GM19099 (cell line): ENCODE results near the gene RBP3.

Experiments used
- POLR2A ChIP-seq: IDR thresholded peaks from 3 replicates; pipeline ENCODE4 v1.6.1; 2011; ENCODE audit warnings: low read depth; ENCODE audit not compliant: insufficient read length; ENCODE audit errors: extremely low read depth

Gene RBP3

DNA sequence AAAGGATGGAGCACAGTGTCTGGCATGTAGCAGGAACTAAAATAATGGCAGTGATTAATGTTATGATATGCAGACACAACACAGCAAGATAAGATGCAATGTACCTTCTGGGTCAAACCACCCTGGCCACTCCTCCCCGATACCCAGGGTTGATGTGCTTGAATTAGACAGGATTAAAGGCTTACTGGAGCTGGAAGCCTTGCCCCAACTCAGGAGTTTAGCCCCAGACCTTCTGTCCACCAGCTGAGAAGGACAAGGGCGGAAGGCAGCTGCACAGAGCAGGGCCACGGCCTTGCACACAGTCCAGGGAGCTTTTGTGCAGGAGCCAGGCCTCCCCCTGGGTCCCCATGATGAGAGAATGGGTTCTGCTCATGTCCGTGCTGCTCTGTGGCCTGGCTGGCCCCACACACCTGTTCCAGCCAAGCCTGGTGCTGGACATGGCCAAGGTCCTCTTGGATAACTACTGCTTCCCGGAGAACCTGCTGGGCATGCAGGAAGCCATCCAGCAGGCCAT lies at the start of gene RBP3:
Gene RBP3 (plus strand): TSS at position 226 of the 514 bp plus-strand sequence. CDS start 122 bp downstream, at position 348.
- TF ChIP-seq POLR2A, result no peak

GRCh38 chr10:47298715-47299114 lies 49.4 kb upstream of the RBP3 start:
- no peak for TF ChIP-seq POLR2A

DNA sequence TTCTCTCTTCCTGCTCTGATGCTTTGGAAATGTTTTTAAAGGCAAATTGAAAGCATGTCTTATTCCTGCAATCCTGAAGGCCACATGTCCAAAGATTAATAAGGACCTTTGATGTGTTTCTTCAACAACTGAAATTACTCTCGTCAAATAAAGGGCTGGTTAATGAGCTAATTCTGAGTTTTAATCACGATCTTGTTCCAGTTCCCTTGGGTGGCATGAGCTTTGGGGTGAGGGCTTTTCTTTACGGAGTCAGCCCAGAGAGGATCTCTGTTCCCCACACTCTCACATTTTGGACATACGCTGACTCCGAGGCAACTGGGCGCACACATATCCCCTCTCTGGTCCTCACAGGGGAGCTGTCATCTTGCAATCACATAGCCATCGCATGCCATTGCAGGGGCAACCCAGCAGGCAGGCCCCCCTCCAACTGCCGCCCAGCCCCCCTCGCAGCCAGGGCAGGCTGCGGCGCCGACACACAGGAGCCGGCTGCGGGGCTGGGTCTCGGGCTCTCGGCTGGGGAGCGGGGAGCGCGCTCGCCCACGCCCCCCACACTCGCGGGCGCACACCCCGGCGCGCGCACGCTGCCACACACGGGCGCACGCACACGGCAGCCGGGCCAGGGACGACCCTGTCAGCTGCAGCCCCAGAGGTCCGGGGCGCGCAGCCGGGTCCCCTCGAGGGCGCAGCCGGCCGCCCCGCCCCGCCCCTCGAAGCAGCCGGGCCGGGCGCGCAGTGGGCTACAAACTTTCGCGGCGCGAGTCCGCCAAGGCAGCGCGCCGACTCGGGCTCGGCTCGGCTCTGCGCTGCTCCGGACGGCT lies 48.3 kb upstream of the RBP3 start, which contains the start of gene GDF10:
Gene GDF10 (plus strand): TSS at position 587 of the 818 bp plus-strand sequence. CDS start 455 bp downstream, outside the sequence.
- TF ChIP-seq POLR2A, result no peak

- TF ChIP-seq POLR2A, result no peak
Measured at GRCh38 chr10:47300429-47300931, 47.7 kb upstream of the RBP3 start.

DNA sequence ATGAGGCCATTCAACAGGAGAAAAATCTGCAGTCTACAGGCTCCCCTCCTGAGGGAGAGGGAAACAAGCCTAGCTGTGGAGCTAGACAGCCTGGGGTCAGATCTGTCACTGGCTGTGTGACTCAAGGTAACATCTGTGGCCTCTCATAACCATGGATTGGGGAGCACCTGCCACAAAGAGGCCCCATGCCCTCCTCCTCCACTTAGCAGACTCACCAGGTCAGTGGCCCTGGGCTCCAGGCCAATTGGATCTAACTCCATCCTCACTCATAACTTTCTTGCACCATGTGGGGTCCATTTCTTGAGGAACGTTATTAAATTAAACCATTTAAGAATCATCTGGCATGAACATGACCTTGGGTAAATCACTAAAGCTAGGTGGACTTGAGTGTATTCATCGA lies 46.3 kb upstream of the RBP3 start:
- no peak for TF ChIP-seq POLR2A

DNA sequence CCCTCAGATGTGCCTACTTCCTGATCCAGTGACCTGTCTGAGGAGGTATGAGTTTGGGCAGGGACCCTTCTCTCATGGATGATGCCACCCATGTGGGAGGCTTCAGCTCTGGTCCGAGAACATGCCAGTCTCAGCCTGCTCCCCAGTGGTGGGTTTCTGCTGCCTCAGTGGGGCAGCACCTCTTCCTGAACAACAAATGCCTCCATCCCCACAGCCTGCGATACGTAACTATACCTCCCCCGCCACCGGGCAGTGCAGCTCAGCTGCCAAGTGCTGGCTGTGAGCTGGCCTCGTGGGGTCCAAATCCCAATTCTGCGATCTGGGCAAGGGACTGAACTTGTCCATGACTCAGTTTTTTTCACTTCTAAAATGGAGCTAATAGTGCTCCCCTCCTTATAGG lies 45.1 kb upstream of the RBP3 start:
- TF ChIP-seq POLR2A, result no peak

GRCh38 chr10:47303866-47304265 lies 44.3 kb upstream of the RBP3 start:
- no peak for TF ChIP-seq POLR2A

- no peak for TF ChIP-seq POLR2A
Measured at GRCh38 chr10:47305566-47305965, 42.6 kb upstream of the RBP3 start.

DNA sequence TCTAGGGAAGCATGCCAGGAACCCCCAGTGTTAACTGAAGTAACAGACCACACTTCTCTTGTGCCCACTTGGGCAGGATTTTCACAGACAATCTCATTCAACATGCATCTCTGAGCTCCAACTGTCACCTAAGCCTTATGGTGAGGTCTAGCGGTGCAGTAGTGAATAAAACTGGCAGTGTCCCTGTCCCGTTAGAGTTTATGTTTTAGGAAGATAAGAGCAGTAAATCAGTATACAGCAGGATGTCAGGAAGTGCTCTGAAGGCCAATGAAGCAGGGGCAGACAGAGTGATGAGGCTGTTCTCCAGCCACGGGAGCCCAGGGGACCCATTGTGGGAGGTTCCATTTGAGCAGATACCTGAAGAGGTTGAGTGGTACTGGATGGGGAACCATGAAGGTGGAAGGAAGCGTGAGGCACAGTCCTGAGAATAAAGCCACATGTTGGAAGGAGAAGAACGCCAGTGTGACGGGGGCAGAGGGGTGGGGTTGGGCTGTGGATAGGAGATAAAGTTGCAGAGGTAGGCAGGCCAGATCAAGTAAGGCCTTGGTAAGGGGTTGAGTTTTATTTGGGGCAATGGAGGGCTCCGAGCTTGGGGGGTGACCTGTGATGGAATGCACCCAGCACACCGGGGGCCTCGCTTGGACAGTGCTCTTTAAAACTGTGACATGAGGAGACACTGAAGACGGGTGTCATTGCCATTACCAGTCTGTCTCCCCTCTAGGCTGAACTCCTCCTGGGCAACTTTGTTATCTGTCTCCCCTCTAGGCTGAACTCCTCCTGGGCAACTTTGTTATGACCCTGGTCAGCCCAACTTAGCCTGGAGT lies 41.6 kb upstream of the RBP3 start:
- TF ChIP-seq POLR2A, result no peak

DNA sequence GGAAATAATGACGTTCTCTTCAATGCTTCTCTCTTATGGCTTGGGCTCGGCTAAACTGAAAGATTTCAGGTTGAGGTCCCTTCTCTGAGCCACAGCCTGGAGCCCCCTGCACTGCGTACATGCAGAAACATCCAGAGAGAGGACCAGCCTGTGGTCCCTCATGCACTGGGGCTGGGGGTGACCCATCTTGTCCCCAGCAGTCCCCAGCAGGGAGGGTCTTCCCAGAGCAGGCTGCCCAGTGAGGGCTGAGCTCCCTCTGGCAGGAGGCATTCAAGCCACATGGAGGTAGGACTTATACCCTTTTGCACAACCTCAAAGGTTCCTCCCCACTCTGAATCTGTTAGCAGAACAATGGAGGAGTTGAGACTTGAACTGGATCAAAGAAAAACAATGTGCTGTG lies 40.8 kb upstream of the RBP3 start:
- no peak for TF ChIP-seq POLR2A

DNA sequence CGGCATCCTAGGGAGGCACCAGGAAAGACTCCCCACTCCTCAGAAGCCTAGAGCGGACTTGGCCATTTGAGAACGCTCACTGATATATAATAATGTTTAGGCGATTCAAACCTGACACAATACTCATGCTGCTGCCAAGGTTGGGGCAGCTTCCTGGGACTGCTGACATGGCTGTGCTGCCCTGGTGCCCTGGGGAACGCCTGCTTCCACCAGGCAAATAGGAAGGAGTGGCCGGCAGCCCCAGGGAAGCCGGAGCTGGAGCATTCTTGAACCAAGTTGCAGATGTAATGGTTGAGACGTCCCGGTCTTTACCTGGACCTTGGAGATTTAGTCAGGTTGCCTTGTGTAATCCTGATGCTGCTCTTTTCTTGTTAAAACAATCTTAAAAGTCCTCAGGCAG lies 39.4 kb upstream of the RBP3 start:
- no peak for TF ChIP-seq POLR2A

DNA sequence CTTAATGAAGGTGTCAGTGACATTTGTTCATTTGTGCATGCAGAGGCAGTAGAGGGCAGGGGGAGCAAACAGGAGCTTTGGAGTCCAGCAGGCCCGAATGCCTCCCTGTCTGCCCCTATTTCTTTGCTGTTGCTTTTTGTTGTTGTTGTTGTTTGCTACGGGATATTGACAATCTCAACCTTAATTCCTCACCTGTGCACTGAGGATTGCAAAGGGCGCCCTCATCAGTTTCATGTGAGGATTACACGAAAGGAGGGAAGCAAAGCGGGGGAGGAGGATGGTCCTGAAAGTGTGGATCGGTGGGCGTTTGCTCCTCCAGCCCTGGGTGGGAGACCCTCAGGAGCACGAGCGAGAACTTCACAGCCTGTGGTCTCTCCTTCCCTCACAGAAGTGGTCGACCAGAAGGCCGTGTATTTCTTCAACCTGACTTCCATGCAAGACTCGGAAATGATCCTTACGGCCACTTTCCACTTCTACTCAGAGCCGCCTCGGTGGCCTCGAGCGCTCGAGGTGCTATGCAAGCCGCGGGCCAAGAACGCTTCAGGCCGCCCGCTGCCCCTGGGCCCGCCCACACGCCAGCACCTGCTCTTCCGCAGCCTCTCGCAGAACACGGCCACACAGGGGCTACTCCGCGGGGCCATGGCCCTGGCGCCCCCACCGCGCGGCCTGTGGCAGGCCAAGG lies 38.6 kb upstream of the RBP3 start:
- no peak for TF ChIP-seq POLR2A

DNA sequence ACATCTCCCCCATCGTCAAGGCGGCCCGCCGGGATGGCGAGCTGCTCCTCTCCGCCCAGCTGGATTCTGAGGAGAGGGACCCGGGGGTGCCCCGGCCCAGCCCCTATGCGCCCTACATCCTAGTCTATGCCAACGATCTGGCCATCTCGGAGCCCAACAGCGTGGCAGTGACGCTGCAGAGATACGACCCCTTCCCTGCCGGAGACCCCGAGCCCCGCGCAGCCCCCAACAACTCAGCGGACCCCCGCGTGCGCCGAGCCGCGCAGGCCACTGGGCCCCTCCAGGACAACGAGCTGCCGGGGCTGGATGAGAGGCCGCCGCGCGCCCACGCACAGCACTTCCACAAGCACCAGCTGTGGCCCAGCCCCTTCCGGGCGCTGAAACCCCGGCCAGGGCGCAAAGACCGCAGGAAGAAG lies 38.1 kb upstream of the RBP3 start:
- no peak for TF ChIP-seq POLR2A

DNA sequence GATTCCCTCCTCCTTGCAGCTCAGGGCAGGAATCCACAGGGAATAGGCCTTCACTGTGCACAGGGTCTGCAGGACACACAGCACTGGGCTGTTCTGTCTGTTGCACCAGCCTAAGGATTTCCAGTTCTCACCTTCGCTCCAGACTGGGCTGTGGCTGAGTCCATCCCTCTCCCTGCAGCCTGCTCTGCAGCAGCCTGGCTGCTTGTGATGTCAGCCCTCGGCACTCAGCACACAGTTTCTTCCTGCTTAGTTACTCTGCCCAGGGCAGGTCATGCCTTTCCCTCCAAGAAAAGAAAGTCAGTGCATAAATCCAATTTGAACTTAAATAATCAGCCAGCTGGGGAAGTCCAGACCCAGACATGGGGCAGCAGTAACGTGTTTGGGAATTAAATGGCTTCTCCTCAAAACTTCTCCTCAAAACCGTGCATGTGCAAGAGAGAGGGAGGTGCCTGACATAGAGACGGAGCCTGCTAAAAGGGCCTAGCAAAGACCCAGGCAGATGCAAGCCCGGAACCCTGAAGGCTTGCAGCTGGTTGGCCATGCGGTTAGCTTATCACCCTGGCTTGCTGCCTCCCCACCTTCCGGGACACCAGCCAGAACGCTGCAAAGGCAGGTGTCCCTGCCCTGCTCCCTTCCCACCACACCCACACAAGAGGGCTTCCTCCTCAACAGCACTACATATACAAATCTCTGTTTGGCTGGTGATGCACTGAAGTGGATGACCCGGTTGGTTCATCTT lies 36.8 kb upstream of the RBP3 start:
- TF ChIP-seq POLR2A, result no peak

GRCh38 chr10:47311932-47312662 lies 36.1 kb upstream of the RBP3 start:
- TF ChIP-seq POLR2A, result no peak
